HEK293 (cell line): ENCODE results near the gene VIT.

Source experiments
- CTCF ChIA-PET: fragments of 350-600 bp; formaldehyde crosslinking; extraction: SDS; loops from one replicate; lab custom pipeline; 2021; ENCODE audit warnings: antibody characterized with exemption; lab: Yijun Ruan, JAX
- POLR2A ChIA-PET: fragments of 300-600 bp; formaldehyde crosslinking; extraction: SDS; loops from one replicate; lab custom pipeline; 2020; ENCODE audit warnings: antibody characterized with exemption, inconsistent platforms; lab: Yijun Ruan, JAX
- H3K27ac ChIP-seq: fragments of 200-500 bp; sonication (Bioruptor generic); 2 replicates; pipeline ENCODE4 v1.5.1; 2014; ENCODE audit warnings: low read depth, low read length, control low read depth, inconsistent platforms; ENCODE audit errors: extremely low read depth
- H3K36me3 ChIP-seq, 2 experiments: fragments of 200-500 bp in 1 of 2; sonication (Bioruptor generic) in 1 of 2; 1 replicate in 1 of 2; 2 replicates in 1 of 2; pipeline ENCODE4 v1.5.1; 2014 to 2017; ENCODE audit warnings: inconsistent platforms in 2 of 2, low read length in 2 of 2; ENCODE audit not compliant: control insufficient read depth in 2 of 2, insufficient read depth in 1 of 2
- H3K4me1 ChIP-seq: fragments of 200-500 bp; sonication (Bioruptor generic); 2 replicates; pipeline ENCODE4 v1.5.1; 2014; ENCODE audit warnings: mild to moderate bottlenecking, low read length, inconsistent platforms; ENCODE audit not compliant: control insufficient read depth, insufficient read depth
- H3K4me3 ChIP-seq: 2 replicates; pipeline ENCODE4 v1.5.1; 2011; ENCODE audit warnings: low read depth, mild to moderate bottlenecking, control low read depth, low read length, moderate library complexity
- H3K9me3 ChIP-seq: fragments of 200-500 bp; sonication (Bioruptor generic); 2 replicates; pipeline ENCODE4 v1.5.1; 2014; ENCODE audit warnings: low read depth, low read length, inconsistent platforms; ENCODE audit not compliant: control insufficient read depth, insufficient read depth
- ZNF311 ChIP-seq: fragments of 450-650 bp; formaldehyde crosslinking; IDR thresholded peaks from 2 replicates; pipeline ENCODE4 v1.5.1; 2017; ENCODE audit warnings: missing biosample characterization, missing genetic modification characterization, borderline replicate concordance
- ZNF423 ChIP-seq: fragments of 450-650 bp; formaldehyde crosslinking; IDR thresholded peaks from 2 replicates; pipeline ENCODE4 v1.5.1; 2016; ENCODE audit warnings: missing biosample characterization, missing genetic modification characterization
- ZNF521 ChIP-seq: fragments of 450-650 bp; formaldehyde crosslinking; IDR thresholded peaks from 2 replicates; pipeline ENCODE4 v1.5.1; 2017; ENCODE audit warnings: missing biosample characterization, mild to moderate bottlenecking, missing genetic modification characterization
- ZNF701 ChIP-seq: fragments of 450-650 bp; formaldehyde crosslinking; IDR thresholded peaks from 2 replicates; pipeline ENCODE4 v1.5.1; 2016; ENCODE audit warnings: missing biosample characterization, missing genetic modification characterization
- TF ChIP-seq, protein P1 (sequence below): fragments of 450-650 bp; formaldehyde crosslinking; IDR thresholded peaks from 2 replicates; pipeline ENCODE4 v1.5.1; 2016; ENCODE audit warnings: missing biosample characterization, missing genetic modification characterization, borderline replicate concordance
- TF ChIP-seq, protein P2 (sequence below): fragments of 450-650 bp; formaldehyde crosslinking; IDR thresholded peaks from 2 replicates; pipeline ENCODE4 v1.5.1; 2017; ENCODE audit warnings: missing biosample characterization, missing genetic modification characterization
- TF ChIP-seq, protein P3 (sequence below): fragments of 450-650 bp; formaldehyde crosslinking; IDR thresholded peaks from 2 replicates; pipeline ENCODE4 v1.5.1; 2017; ENCODE audit warnings: missing biosample characterization, missing genetic modification characterization
- TF ChIP-seq, protein P4 (sequence below): fragments of 450-650 bp; formaldehyde crosslinking; IDR thresholded peaks from 2 replicates; pipeline ENCODE4 v1.5.1; 2017; ENCODE audit warnings: missing biosample characterization, missing genetic modification characterization
- TF ChIP-seq, protein P5 (sequence below): fragments of 450-650 bp; formaldehyde crosslinking; IDR thresholded peaks from 2 replicates; pipeline ENCODE4 v1.5.1; 2016; ENCODE audit warnings: missing biosample characterization, missing genetic modification characterization
- TF ChIP-seq, protein P6 (sequence below): fragments of 450-650 bp; formaldehyde crosslinking; IDR thresholded peaks from 2 replicates; pipeline ENCODE4 v1.5.0; 2017; ENCODE audit warnings: missing biosample characterization, missing genetic modification characterization, borderline replicate concordance
- TF ChIP-seq, protein P7 (sequence below): fragments of 450-650 bp; formaldehyde crosslinking; conservative IDR thresholded peaks from 2 replicates; pipeline ENCODE4 v1.5.1; 2016; ENCODE audit warnings: low read depth, missing biosample characterization, missing genetic modification characterization

VIT gene

DNA sequence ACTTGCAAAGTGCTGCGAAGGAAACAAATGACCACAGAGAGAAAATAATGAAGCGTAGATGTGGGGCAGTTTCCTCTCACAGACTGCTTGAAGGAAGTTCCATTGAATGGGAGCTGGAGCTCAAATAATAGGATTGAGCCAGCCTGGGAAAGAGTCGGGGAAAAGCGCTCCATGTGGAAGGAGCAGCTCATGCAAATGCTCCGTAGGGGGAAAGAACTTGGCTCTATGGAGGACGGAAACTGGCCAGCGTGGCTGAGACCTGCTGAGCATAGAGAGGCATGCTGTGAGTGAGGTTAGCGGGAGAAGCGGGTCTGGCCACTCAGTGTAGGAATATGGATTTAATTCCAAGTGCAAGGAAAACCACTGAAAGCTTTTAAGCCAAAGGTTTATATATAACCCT, 28.6 kb upstream of the VIT start:
- ChIA-PET POLR2A (no interaction called here), CTCF (interaction anchor here (1.3 to 1.4 kb wide), 2 partner anchors 15 to 21 kb away, joined by 3 to 4 read pairs; no protein-coding TSS in a partner anchor)
- TF ChIP-seq ZNF311: no peak
- no peak for TF ChIP-seq ZNF521 (tag by site-specific recombination)
- TF ChIP-seq, protein P1, sequence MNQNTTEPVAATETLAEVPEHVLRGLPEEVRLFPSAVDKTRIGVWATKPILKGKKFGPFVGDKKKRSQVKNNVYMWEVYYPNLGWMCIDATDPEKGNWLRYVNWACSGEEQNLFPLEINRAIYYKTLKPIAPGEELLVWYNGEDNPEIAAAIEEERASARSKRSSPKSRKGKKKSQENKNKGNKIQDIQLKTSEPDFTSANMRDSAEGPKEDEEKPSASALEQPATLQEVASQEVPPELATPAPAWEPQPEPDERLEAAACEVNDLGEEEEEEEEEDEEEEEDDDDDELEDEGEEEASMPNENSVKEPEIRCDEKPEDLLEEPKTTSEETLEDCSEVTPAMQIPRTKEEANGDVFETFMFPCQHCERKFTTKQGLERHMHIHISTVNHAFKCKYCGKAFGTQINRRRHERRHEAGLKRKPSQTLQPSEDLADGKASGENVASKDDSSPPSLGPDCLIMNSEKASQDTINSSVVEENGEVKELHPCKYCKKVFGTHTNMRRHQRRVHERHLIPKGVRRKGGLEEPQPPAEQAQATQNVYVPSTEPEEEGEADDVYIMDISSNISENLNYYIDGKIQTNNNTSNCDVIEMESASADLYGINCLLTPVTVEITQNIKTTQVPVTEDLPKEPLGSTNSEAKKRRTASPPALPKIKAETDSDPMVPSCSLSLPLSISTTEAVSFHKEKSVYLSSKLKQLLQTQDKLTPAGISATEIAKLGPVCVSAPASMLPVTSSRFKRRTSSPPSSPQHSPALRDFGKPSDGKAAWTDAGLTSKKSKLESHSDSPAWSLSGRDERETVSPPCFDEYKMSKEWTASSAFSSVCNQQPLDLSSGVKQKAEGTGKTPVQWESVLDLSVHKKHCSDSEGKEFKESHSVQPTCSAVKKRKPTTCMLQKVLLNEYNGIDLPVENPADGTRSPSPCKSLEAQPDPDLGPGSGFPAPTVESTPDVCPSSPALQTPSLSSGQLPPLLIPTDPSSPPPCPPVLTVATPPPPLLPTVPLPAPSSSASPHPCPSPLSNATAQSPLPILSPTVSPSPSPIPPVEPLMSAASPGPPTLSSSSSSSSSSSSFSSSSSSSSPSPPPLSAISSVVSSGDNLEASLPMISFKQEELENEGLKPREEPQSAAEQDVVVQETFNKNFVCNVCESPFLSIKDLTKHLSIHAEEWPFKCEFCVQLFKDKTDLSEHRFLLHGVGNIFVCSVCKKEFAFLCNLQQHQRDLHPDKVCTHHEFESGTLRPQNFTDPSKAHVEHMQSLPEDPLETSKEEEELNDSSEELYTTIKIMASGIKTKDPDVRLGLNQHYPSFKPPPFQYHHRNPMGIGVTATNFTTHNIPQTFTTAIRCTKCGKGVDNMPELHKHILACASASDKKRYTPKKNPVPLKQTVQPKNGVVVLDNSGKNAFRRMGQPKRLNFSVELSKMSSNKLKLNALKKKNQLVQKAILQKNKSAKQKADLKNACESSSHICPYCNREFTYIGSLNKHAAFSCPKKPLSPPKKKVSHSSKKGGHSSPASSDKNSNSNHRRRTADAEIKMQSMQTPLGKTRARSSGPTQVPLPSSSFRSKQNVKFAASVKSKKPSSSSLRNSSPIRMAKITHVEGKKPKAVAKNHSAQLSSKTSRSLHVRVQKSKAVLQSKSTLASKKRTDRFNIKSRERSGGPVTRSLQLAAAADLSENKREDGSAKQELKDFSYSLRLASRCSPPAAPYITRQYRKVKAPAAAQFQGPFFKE (tag by site-specific recombination): no peak
- TF ChIP-seq, protein P2, sequence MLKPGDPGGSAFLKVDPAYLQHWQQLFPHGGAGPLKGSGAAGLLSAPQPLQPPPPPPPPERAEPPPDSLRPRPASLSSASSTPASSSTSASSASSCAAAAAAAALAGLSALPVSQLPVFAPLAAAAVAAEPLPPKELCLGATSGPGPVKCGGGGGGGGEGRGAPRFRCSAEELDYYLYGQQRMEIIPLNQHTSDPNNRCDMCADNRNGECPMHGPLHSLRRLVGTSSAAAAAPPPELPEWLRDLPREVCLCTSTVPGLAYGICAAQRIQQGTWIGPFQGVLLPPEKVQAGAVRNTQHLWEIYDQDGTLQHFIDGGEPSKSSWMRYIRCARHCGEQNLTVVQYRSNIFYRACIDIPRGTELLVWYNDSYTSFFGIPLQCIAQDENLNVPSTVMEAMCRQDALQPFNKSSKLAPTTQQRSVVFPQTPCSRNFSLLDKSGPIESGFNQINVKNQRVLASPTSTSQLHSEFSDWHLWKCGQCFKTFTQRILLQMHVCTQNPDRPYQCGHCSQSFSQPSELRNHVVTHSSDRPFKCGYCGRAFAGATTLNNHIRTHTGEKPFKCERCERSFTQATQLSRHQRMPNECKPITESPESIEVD (tag by site-specific recombination): no peak
- TF ChIP-seq, protein P3, sequence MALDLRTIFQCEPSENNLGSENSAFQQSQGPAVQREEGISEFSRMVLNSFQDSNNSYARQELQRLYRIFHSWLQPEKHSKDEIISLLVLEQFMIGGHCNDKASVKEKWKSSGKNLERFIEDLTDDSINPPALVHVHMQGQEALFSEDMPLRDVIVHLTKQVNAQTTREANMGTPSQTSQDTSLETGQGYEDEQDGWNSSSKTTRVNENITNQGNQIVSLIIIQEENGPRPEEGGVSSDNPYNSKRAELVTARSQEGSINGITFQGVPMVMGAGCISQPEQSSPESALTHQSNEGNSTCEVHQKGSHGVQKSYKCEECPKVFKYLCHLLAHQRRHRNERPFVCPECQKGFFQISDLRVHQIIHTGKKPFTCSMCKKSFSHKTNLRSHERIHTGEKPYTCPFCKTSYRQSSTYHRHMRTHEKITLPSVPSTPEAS (tag by site-specific recombination): no peak
- TF ChIP-seq, protein P4, sequence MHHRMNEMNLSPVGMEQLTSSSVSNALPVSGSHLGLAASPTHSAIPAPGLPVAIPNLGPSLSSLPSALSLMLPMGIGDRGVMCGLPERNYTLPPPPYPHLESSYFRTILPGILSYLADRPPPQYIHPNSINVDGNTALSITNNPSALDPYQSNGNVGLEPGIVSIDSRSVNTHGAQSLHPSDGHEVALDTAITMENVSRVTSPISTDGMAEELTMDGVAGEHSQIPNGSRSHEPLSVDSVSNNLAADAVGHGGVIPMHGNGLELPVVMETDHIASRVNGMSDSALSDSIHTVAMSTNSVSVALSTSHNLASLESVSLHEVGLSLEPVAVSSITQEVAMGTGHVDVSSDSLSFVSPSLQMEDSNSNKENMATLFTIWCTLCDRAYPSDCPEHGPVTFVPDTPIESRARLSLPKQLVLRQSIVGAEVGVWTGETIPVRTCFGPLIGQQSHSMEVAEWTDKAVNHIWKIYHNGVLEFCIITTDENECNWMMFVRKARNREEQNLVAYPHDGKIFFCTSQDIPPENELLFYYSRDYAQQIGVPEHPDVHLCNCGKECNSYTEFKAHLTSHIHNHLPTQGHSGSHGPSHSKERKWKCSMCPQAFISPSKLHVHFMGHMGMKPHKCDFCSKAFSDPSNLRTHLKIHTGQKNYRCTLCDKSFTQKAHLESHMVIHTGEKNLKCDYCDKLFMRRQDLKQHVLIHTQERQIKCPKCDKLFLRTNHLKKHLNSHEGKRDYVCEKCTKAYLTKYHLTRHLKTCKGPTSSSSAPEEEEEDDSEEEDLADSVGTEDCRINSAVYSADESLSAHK (tag by site-specific recombination): no peak
- TF ChIP-seq, protein P5, sequence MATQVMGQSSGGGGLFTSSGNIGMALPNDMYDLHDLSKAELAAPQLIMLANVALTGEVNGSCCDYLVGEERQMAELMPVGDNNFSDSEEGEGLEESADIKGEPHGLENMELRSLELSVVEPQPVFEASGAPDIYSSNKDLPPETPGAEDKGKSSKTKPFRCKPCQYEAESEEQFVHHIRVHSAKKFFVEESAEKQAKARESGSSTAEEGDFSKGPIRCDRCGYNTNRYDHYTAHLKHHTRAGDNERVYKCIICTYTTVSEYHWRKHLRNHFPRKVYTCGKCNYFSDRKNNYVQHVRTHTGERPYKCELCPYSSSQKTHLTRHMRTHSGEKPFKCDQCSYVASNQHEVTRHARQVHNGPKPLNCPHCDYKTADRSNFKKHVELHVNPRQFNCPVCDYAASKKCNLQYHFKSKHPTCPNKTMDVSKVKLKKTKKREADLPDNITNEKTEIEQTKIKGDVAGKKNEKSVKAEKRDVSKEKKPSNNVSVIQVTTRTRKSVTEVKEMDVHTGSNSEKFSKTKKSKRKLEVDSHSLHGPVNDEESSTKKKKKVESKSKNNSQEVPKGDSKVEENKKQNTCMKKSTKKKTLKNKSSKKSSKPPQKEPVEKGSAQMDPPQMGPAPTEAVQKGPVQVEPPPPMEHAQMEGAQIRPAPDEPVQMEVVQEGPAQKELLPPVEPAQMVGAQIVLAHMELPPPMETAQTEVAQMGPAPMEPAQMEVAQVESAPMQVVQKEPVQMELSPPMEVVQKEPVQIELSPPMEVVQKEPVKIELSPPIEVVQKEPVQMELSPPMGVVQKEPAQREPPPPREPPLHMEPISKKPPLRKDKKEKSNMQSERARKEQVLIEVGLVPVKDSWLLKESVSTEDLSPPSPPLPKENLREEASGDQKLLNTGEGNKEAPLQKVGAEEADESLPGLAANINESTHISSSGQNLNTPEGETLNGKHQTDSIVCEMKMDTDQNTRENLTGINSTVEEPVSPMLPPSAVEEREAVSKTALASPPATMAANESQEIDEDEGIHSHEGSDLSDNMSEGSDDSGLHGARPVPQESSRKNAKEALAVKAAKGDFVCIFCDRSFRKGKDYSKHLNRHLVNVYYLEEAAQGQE (tag by site-specific recombination): no peak
- no peak for TF ChIP-seq ZNF423 (tag by site-specific recombination)
- no peak for TF ChIP-seq ZNF701
- TF ChIP-seq, protein P6, sequence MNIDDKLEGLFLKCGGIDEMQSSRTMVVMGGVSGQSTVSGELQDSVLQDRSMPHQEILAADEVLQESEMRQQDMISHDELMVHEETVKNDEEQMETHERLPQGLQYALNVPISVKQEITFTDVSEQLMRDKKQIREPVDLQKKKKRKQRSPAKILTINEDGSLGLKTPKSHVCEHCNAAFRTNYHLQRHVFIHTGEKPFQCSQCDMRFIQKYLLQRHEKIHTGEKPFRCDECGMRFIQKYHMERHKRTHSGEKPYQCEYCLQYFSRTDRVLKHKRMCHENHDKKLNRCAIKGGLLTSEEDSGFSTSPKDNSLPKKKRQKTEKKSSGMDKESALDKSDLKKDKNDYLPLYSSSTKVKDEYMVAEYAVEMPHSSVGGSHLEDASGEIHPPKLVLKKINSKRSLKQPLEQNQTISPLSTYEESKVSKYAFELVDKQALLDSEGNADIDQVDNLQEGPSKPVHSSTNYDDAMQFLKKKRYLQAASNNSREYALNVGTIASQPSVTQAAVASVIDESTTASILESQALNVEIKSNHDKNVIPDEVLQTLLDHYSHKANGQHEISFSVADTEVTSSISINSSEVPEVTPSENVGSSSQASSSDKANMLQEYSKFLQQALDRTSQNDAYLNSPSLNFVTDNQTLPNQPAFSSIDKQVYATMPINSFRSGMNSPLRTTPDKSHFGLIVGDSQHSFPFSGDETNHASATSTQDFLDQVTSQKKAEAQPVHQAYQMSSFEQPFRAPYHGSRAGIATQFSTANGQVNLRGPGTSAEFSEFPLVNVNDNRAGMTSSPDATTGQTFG (tag by site-specific recombination): no peak
- TF ChIP-seq, protein P7, sequence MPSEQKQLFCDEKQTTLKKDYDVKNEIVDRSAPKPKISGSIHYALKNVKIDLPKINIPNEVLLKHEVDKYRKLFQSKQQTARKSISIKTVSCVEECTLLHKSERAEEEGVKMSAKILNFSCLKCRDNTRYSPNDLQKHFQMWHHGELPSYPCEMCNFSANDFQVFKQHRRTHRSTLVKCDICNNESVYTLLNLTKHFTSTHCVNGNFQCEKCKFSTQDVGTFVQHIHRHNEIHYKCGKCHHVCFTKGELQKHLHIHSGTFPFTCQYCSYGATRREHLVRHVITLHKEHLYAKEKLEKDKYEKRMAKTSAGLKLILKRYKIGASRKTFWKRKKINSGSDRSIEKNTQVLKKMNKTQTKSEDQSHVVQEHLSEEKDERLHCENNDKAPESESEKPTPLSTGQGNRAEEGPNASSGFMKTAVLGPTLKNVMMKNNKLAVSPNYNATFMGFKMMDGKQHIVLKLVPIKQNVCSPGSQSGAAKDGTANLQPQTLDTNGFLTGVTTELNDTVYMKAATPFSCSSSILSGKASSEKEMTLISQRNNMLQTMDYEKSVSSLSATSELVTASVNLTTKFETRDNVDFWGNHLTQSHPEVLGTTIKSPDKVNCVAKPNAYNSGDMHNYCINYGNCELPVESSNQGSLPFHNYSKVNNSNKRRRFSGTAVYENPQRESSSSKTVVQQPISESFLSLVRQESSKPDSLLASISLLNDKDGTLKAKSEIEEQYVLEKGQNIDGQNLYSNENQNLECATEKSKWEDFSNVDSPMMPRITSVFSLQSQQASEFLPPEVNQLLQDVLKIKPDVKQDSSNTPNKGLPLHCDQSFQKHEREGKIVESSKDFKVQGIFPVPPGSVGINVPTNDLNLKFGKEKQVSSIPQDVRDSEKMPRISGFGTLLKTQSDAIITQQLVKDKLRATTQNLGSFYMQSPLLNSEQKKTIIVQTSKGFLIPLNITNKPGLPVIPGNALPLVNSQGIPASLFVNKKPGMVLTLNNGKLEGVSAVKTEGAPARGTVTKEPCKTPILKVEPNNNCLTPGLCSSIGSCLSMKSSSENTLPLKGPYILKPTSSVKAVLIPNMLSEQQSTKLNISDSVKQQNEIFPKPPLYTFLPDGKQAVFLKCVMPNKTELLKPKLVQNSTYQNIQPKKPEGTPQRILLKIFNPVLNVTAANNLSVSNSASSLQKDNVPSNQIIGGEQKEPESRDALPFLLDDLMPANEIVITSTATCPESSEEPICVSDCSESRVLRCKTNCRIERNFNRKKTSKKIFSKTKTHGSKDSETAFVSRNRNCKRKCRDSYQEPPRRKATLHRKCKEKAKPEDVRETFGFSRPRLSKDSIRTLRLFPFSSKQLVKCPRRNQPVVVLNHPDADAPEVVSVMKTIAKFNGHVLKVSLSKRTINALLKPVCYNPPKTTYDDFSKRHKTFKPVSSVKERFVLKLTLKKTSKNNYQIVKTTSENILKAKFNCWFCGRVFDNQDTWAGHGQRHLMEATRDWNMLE: no peak
- Histone ChIP-seq H3K27ac (no peak overlapping the region), H3K4me3 (no peak overlapping the region), H3K4me1 (no peaks in the 10 kb centered on the region), H3K36me3 (no peaks in the 10 kb centered on the region), H3K9me3 (no peaks in the 10 kb centered on the region)
